ENCODE results near the gene OR56A4. TPM values are rescaled to one million over a fixed set of nuclear protein-coding genes. Genes with fewer than 3 reads are reported as not detected.

Gene OR56A4
- total and polyA plus RNA-seq, 9 donors = 0.07 to 0.10 TPM; not detected in 7

GRCh38 chr11:6030708-6031405, 24.1 kb upstream of the OR56A4 start, which contains the start of gene OR56A1:
TSS of gene OR56A1 (minus strand) at chr11:6030758. CDS start at chr11:6027692, 3,066 bp downstream.
- no peaks in the 10 kb centered on the region for H3K27me3 ChIP-seq
- 72 to 86% (median 83%) methylated on average over 1 of the region's 1 CpG for WGBS, 3 donors

GRCh38 chr11:6027501-6027900, 20.8 kb upstream of the OR56A4 start:
- no peak for DNase-seq
- H3K27me3 ChIP-seq = no peaks in the 10 kb centered on the region
- no peaks in the 10 kb centered on the region for H3K36me3 ChIP-seq
- TF ChIP-seq, protein P1, sequence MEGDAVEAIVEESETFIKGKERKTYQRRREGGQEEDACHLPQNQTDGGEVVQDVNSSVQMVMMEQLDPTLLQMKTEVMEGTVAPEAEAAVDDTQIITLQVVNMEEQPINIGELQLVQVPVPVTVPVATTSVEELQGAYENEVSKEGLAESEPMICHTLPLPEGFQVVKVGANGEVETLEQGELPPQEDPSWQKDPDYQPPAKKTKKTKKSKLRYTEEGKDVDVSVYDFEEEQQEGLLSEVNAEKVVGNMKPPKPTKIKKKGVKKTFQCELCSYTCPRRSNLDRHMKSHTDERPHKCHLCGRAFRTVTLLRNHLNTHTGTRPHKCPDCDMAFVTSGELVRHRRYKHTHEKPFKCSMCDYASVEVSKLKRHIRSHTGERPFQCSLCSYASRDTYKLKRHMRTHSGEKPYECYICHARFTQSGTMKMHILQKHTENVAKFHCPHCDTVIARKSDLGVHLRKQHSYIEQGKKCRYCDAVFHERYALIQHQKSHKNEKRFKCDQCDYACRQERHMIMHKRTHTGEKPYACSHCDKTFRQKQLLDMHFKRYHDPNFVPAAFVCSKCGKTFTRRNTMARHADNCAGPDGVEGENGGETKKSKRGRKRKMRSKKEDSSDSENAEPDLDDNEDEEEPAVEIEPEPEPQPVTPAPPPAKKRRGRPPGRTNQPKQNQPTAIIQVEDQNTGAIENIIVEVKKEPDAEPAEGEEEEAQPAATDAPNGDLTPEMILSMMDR (IDR thresholded peaks at IDR 0.05) = no peak
- TF ChIP-seq EP300 (IDR thresholded peaks at IDR 0.05) = no peak
- TF ChIP-seq POLR2A (IDR thresholded peaks at IDR 0.05) = no peak
- H3K4me1 ChIP-seq (ENCODE audit: insufficient read depth) = no peaks in the 10 kb centered on the region
- 85 to 95% (median 86%) methylated on average over 1 of the region's 1 CpG for WGBS, 3 donors
- H3K9me3 ChIP-seq = no peaks in the 10 kb centered on the region
- no peak overlapping the region for H3K27ac ChIP-seq
- H3K4me3 ChIP-seq = no peak overlapping the region
- intact Hi-C loops (cut with DNase I) = loop anchor here in 1 of 4 donors (10.0 kb wide), 2 partner anchors 337 to 417 kb away; partner anchors contain the start of gene HPX

More at GRCh38 chr11:6030708-6031405, 24.1 kb upstream of the OR56A4 start, which contains the start of gene OR56A1:
- Histone ChIP-seq H3K4me1 (ENCODE audit: insufficient read depth) (no peaks in the 10 kb centered on the region), H3K27ac (no peak within 1 kb of the TSS), H3K9me3 (no peaks in the 10 kb centered on the region), H3K36me3 (no peaks in the 10 kb centered on the region), H3K4me3 (no peak within 1 kb of the TSS)
- no peak for DNase-seq
- no peak for TF ChIP-seq POLR2A (IDR thresholded peaks at IDR 0.05)
- TF ChIP-seq, protein P1 (IDR thresholded peaks at IDR 0.05) = no peak
- TF ChIP-seq EP300 (IDR thresholded peaks at IDR 0.05) = no peak
- intact Hi-C loops (cut with DNase I) = no loop called here

GRCh38 chr11:6025056-6025455, 18.3 kb upstream of the OR56A4 start:
- intact Hi-C loops (cut with DNase I) = loop anchor here in 1 of 4 donors (10.0 kb wide), 2 partner anchors 340 to 420 kb away; partner anchors contain the start of gene HPX
- H3K27me3 ChIP-seq = no peaks in the 10 kb centered on the region
- TF ChIP-seq EP300 (IDR thresholded peaks at IDR 0.05) = no peak
- TF ChIP-seq, protein P1 (IDR thresholded peaks at IDR 0.05) = no peak
- no peak for TF ChIP-seq POLR2A (IDR thresholded peaks at IDR 0.05)
- H3K4me1 ChIP-seq (ENCODE audit: insufficient read depth) = no peaks in the 10 kb centered on the region
- no peaks in the 10 kb centered on the region for H3K9me3 ChIP-seq
- 50 to 71% (median 60%) methylated on average over 2 of the region's 2 CpGs for WGBS, 3 donors
- DNase-seq = no peak
- H3K27ac ChIP-seq = no peak overlapping the region
- H3K36me3 ChIP-seq = no peaks in the 10 kb centered on the region
- no peak overlapping the region for H3K4me3 ChIP-seq

DNA sequence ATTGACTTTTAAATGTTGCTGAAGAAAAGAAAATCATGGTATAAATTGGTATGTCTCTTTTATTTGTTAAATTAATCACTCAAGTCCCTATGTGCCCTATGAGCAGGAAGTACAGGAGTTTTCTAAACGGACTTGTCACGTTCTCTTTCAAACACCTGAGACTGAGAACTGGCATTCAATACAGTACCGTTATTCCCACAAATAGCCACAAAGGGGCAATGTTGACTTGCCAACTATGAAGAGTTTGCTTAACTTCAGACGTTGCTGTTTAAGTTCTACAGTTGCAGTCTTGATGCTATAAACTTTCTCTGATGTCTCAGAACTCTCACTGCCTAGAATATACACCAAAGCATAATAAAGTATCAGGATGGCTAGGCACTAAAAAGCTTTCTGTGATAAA, 16.2 kb upstream of the OR56A4 start:
- Histone ChIP-seq H3K4me1 (ENCODE audit: insufficient read depth) (no peaks in the 10 kb centered on the region), H3K27me3 (no peaks in the 10 kb centered on the region), H3K36me3 (no peaks in the 10 kb centered on the region), H3K27ac (no peak overlapping the region), H3K4me3 (no peak overlapping the region), H3K9me3 (no peaks in the 10 kb centered on the region)
- 1 to 4% (median 2%) methylated on average over 4 of the region's 4 CpGs for WGBS, 3 donors
- TF ChIP-seq, protein P1 (IDR thresholded peaks at IDR 0.05) = no peak
- TF ChIP-seq POLR2A (IDR thresholded peaks at IDR 0.05) (no peak), EP300 (IDR thresholded peaks at IDR 0.05) (no peak)
- intact Hi-C loops (cut with DNase I) = loop anchor here in 2 of 4 donors (5.0 to 10.0 kb wide), 3 partner anchors 339 to 422 kb away; partner anchors contain the start of gene HPX (in 1 of the 2)
- no peak for DNase-seq
